ENCODE measurements around the gene TOPAZ1. TPM values are rescaled to one million over a fixed set of nuclear protein-coding genes. Genes with fewer than 3 reads are reported as not detected.

Gene TOPAZ1
- total and polyA plus RNA-seq, 2 of the 4 experiments (the other 2 are of a cell fraction): not detected

GRCh38 chr3:44232407-44232806 is 9.3 kb upstream of the TOPAZ1 start:
- no peak overlapping the region for H2AFZ ChIP-seq (replicated peaks; ENCODE audit: low read length, poor library complexity)
- H3K4me3 ChIP-seq (ENCODE audit: insufficient read depth, low read depth, low read length): no peak overlapping the region
- no peaks in the 10 kb centered on the region for H3K9me3 ChIP-seq (ENCODE audit: control insufficient read depth, insufficient read depth, low read length)
- no peaks in the 10 kb centered on the region for H3K79me1 ChIP-seq (ENCODE audit: low read depth in 1 of 2, low read length in 2 of 2)
- H3K9me1 ChIP-seq (ENCODE audit: insufficient read depth, low read length): no peaks in the 10 kb centered on the region
- H4K5ac ChIP-seq (ENCODE audit: low read depth, low read length): no peak overlapping the region
- no TSS peak for BruUV-seq (replicated peaks)
- no peak overlapping the region for H2BK15ac ChIP-seq (ENCODE audit: low read depth, low read length)
- CTCF ChIA-PET: no interaction called here
- ATAC-seq (ENCODE audit: low read depth) (no peak), DNase-seq (no peak)
- no peak overlapping the region for H4K8ac ChIP-seq (ENCODE audit: low read depth in 2 of 2, low read length in 2 of 2)
- H4K91ac ChIP-seq (ENCODE audit: insufficient read depth, low read depth, low read length): no peak overlapping the region
- H3K9ac ChIP-seq (ENCODE audit: low read depth, low read length): no peak overlapping the region
- WGBS, 2 experiments (ENCODE audit: extremely low coverage in 2 of 2, insufficient read length in 1 of 2): no CpG with 5 or more reads among the region's 1 CpG
- no peak overlapping the region for H2BK120ac ChIP-seq (ENCODE audit: low read depth, low read length)
- H3K36me3 ChIP-seq (ENCODE audit: control insufficient read depth, insufficient read depth, low read length): no peaks in the 10 kb centered on the region
- no peak overlapping the region for H3K4ac ChIP-seq (ENCODE audit: low read depth, low read length)
- dilution Hi-C loops (cut with HindIII; ENCODE audit: low sequenced_read_pairs, unreplicated experiment): no loop called here
- H3K27ac ChIP-seq (ENCODE audit: insufficient read depth, low read length): no peak overlapping the region
- TF ChIP-seq, protein P1, sequence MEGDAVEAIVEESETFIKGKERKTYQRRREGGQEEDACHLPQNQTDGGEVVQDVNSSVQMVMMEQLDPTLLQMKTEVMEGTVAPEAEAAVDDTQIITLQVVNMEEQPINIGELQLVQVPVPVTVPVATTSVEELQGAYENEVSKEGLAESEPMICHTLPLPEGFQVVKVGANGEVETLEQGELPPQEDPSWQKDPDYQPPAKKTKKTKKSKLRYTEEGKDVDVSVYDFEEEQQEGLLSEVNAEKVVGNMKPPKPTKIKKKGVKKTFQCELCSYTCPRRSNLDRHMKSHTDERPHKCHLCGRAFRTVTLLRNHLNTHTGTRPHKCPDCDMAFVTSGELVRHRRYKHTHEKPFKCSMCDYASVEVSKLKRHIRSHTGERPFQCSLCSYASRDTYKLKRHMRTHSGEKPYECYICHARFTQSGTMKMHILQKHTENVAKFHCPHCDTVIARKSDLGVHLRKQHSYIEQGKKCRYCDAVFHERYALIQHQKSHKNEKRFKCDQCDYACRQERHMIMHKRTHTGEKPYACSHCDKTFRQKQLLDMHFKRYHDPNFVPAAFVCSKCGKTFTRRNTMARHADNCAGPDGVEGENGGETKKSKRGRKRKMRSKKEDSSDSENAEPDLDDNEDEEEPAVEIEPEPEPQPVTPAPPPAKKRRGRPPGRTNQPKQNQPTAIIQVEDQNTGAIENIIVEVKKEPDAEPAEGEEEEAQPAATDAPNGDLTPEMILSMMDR (conservative IDR thresholded peaks at IDR 0.05; ENCODE audit: low read depth, low read length): no peak
- TF ChIP-seq MXI1 (IDR thresholded peaks at IDR 0.05; ENCODE audit: borderline replicate concordance, low read depth, low read length): no peak
- TF ChIP-seq, protein P2, sequence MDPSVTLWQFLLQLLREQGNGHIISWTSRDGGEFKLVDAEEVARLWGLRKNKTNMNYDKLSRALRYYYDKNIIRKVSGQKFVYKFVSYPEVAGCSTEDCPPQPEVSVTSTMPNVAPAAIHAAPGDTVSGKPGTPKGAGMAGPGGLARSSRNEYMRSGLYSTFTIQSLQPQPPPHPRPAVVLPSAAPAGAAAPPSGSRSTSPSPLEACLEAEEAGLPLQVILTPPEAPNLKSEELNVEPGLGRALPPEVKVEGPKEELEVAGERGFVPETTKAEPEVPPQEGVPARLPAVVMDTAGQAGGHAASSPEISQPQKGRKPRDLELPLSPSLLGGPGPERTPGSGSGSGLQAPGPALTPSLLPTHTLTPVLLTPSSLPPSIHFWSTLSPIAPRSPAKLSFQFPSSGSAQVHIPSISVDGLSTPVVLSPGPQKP (IDR thresholded peaks at IDR 0.05; ENCODE audit: borderline replicate concordance, low read depth, low read length): no peak
- TF ChIP-seq POLR2A (IDR thresholded peaks at IDR 0.05; ENCODE audit: low read depth, low read length): no peak
- TF ChIP-seq RFX5 (IDR thresholded peaks at IDR 0.05; ENCODE audit: low read depth, low read length): no peak
- TF ChIP-seq RCOR1 (IDR thresholded peaks at IDR 0.05; ENCODE audit: insufficient replicate concordance, low read length): no peak
- TF ChIP-seq, protein P3, sequence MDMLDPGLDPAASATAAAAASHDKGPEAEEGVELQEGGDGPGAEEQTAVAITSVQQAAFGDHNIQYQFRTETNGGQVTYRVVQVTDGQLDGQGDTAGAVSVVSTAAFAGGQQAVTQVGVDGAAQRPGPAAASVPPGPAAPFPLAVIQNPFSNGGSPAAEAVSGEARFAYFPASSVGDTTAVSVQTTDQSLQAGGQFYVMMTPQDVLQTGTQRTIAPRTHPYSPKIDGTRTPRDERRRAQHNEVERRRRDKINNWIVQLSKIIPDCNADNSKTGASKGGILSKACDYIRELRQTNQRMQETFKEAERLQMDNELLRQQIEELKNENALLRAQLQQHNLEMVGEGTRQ (IDR thresholded peaks at IDR 0.05; ENCODE audit: low read depth, low read length): no peak
- no peak for TF ChIP-seq SMC3 (IDR thresholded peaks at IDR 0.05; ENCODE audit: low read depth, low read length)
- no peak for TF ChIP-seq RAD21 (IDR thresholded peaks at IDR 0.05; ENCODE audit: low read length)
- no peak for TF ChIP-seq FOS (IDR thresholded peaks at IDR 0.05; ENCODE audit: low read depth, low read length)
- TF ChIP-seq MAFK (IDR thresholded peaks at IDR 0.05; ENCODE audit: low read depth, low read length): no peak
- TF ChIP-seq CHD1 (IDR thresholded peaks at IDR 0.05; ENCODE audit: low read depth, low read length): no peak
- no peak for TF ChIP-seq NFE2L2 (IDR thresholded peaks at IDR 0.05; ENCODE audit: low read depth, low read length)
- no peak for TF ChIP-seq BHLHE40 (IDR thresholded peaks at IDR 0.05; ENCODE audit: low read depth, low read length)
- TF ChIP-seq CEBPB (IDR thresholded peaks at IDR 0.05; ENCODE audit: low read depth, low read length): no peak
- no peak for TF ChIP-seq MAZ (IDR thresholded peaks at IDR 0.05; ENCODE audit: borderline replicate concordance, low read depth, low read length)
- no peaks in the 10 kb centered on the region for H4K20me1 ChIP-seq (ENCODE audit: insufficient read depth, low read length)
- no peak overlapping the region for H2BK20ac ChIP-seq (ENCODE audit: low read depth, low read length)
- no peaks in the 10 kb centered on the region for H3K27me3 ChIP-seq (ENCODE audit: control insufficient read depth, insufficient read depth, low read length)
- POLR2A ChIA-PET (ENCODE audit: unreplicated experiment): no interaction called here
- in situ Hi-C loops (cut with MboI; ENCODE audit: low sequenced_read_pairs): no loop called here
- H2AK5ac ChIP-seq (ENCODE audit: low read depth, low read length): no peak overlapping the region
- no peak overlapping the region for H3K23ac ChIP-seq (ENCODE audit: low read depth, low read length)
- H3K4me2 ChIP-seq (ENCODE audit: low read depth, low read length): no peak overlapping the region
- no peak overlapping the region for H3K14ac ChIP-seq (replicated peaks; ENCODE audit: low read depth, low read length)
- no peak overlapping the region for H2AK9ac ChIP-seq (replicated peaks; ENCODE audit: low read depth, low read length, poor library complexity)
- no peaks in the 10 kb centered on the region for H3K4me1 ChIP-seq (ENCODE audit: control insufficient read depth, insufficient read depth, low read length)
- intact Hi-C loops (cut with micrococcal nuclease): no loop called here
- H2BK5ac ChIP-seq (ENCODE audit: low read depth, low read length, poor library complexity, severe bottlenecking): no peak overlapping the region
- no peak overlapping the region for H3K56ac ChIP-seq (ENCODE audit: extremely low read depth, insufficient read depth, low read length)
- no peak overlapping the region for H3K18ac ChIP-seq (ENCODE audit: low read depth, low read length)

All from IMR-90 (cell line).